Esophagus muscularis mucosa (tissue), 3 donors: ENCODE results near the gene THOC3.
"Not testable (repeated sequence)": the region's sequence is repeated elsewhere in the genome, so short reads cannot be mapped to it uniquely, and the experiment has no call there.

Experiments
- EP300 ChIP-seq: sonication (generic); formaldehyde crosslinking; IDR thresholded peaks from one replicate; pipeline ENCODE4 v1.6.1; 2017; ENCODE audit warnings: antibody characterized with exemption
- POLR2AphosphoS5 ChIP-seq, 2 donors: sonication (generic); formaldehyde crosslinking; IDR thresholded peaks; one replicate each; pipeline ENCODE4 v1.6.1; 2017; ENCODE audit warnings: antibody characterized with exemption in 2 of 2

DNA sequence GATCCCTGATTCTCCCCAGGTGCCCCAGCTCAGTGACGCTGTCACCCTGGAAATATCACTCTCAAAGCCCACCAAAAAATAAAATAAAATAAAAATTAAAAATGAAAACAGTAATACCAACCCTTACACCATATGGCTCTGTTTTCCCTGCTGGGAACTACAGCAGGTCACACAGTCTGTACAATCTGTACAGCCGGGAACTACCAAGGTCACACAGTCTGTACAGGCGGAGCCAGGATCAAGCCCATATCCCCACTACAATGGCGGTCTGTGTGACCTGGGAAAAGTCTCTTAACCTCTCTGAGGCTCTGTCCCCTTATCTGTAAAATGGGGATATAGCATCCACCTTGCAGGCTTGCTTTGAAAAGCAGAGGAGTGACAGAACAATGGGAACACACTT lies 29.4 kb upstream of the THOC3 start:
- TF ChIP-seq EP300; POLR2AphosphoS5 (IDR thresholded peaks at IDR 0.05): not testable (repeated sequence)
